ENCODE results near the gene DCAF10. TPM values are rescaled to one million over a fixed set of nuclear protein-coding genes. Genes with fewer than 3 reads are reported as not detected.
"Not testable (repeated sequence)": the region's sequence is repeated elsewhere in the genome, so short reads cannot be mapped to it uniquely, and the experiment has no call there.

The DCAF10 gene
- polyA plus RNA-seq, 1 donor = 24.1 TPM

DNA sequence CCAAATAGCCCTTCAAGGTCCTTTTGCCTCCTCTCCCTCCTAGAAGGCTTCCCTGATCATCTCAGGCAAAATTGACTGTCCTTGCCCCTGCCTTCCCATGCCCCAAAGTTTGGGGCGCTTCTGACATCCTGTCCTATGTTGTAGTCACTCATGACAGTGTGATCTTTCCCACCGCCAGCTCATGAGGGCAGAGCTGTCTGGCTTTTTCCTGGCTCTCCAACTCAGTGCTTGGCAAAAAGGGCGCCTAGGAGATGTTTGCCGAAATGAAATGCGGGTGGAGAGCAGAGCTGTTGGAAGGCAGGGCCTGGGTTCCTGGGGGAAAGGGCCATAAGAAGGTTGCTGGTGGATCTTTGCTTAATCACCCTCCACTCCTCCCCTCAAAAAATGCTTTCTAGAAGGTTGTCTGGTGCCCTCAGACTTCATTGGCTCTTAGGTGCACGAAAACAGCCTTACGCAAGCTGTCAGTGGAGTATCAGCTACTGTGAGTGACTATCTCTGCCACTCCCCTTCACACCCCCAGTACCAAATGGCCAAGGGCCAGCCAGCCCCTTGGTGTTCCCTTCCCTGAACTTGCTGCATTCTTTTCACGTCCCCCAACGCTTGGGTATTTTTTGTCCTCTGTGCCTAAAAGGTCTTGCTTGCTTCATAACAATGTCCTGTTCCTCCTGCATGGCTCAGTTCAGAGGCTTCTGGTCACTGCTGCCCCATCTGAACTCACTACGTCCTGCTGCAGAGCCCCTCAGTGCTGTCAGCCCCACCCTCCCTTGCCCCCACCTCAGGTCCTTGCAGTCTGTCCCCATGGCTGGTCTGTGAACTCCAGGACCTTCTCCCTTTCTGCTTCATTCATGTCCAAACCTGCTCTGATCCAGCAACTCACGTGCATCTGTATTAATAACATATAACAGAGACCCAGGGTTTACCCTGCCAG is 106.0 kb downstream of the DCAF10 start:
- no peaks in the 10 kb centered on the region for H3K9me3 ChIP-seq (ENCODE audit: control insufficient read depth, low read depth, low read length)
- no CpG with 5 or more reads among the region's 11 CpGs for WGBS (ENCODE audit: insufficient coverage, low lambda C conversion rate)
- no peak for DNase-seq
- no peaks in the 10 kb centered on the region for H3K27me3 ChIP-seq (ENCODE audit: control insufficient read depth, insufficient read depth, low read length)
- H3K4me1 ChIP-seq (ENCODE audit: control insufficient read depth, insufficient read depth, low read length) = peaks cover 9% of the 10 kb centered on the region
- H3K36me3 ChIP-seq (ENCODE audit: control insufficient read depth, insufficient read depth, low read length) = no peaks in the 10 kb centered on the region
- no peak overlapping the region for H3K27ac ChIP-seq (ENCODE audit: low read length)
- no peak overlapping the region for H3K4me3 ChIP-seq (ENCODE audit: low read length)

DNA sequence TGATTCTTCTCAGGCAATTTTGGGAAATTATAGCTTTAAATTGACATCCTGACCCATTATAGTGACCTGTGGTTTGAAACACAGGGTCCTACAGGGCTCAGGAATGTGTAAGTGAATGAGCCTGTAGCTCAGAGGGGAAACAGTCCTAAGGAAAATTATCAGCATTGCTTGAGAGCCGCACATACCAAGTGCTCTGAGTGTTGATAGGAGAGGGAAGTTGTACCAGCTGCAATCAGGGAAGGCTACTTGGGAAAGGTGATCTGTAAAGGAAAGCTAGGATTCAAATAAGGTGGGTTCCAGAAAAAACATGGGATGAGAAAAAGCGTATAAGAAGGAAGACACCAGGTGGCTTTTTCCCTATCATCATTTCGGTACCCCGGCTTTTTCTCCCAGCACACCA is 107.7 kb downstream of the DCAF10 start:
- peaks cover 9% of the 10 kb centered on the region for H3K4me1 ChIP-seq (ENCODE audit: control insufficient read depth, insufficient read depth, low read length)

DNA sequence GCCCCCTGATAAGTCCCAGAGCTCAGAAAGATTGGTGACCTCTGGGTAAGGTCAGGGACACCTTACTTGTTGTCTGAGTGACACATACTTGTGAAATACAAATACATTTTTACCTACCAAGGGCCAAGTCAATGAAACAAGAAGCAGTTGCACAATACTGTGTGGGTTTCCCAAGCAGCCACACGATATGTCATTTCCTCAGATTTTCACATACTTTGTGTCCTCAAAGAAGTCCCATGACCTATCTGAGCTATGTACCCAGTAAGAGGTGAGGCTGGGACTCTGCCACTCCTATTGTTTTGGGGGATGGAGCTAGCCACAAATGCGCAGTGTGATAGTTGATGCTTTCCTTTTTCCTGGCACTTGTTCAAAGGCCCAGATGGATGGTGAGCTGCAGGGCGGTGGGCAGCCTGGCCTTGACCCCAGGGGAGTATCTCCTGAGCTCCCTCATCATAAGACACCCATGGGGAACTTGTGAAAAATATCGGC is 108.1 kb downstream of the DCAF10 start:
- H3K4me3 ChIP-seq (ENCODE audit: low read length) = no peak overlapping the region
- H3K27ac ChIP-seq (ENCODE audit: low read length) = no peak overlapping the region
- no CpG with 5 or more reads among the region's 4 CpGs for WGBS (ENCODE audit: insufficient coverage, low lambda C conversion rate)
- no peaks in the 10 kb centered on the region for H3K36me3 ChIP-seq (ENCODE audit: control insufficient read depth, insufficient read depth, low read length)
- no peaks in the 10 kb centered on the region for H3K27me3 ChIP-seq (ENCODE audit: control insufficient read depth, insufficient read depth, low read length)
- H3K9me3 ChIP-seq (ENCODE audit: control insufficient read depth, low read depth, low read length) = no peaks in the 10 kb centered on the region
- peak in 1 of 2 donors; percentile 55 for DNase-seq
- peaks cover 9% of the 10 kb centered on the region for H3K4me1 ChIP-seq (ENCODE audit: control insufficient read depth, insufficient read depth, low read length)

More for the DNA sequence above, 107.7 kb downstream of the DCAF10 start:
- Histone ChIP-seq H3K27ac (ENCODE audit: low read length) (no peak overlapping the region), H3K4me3 (ENCODE audit: low read length) (no peak overlapping the region), H3K27me3 (ENCODE audit: control insufficient read depth, insufficient read depth, low read length) (no peaks in the 10 kb centered on the region), H3K36me3 (ENCODE audit: control insufficient read depth, insufficient read depth, low read length) (no peaks in the 10 kb centered on the region), H3K9me3 (ENCODE audit: control insufficient read depth, low read depth, low read length) (no peaks in the 10 kb centered on the region)
- no peak for DNase-seq
- 30% methylated on average over 2 of the region's 4 CpGs for WGBS (ENCODE audit: insufficient coverage, low lambda C conversion rate)

DNA sequence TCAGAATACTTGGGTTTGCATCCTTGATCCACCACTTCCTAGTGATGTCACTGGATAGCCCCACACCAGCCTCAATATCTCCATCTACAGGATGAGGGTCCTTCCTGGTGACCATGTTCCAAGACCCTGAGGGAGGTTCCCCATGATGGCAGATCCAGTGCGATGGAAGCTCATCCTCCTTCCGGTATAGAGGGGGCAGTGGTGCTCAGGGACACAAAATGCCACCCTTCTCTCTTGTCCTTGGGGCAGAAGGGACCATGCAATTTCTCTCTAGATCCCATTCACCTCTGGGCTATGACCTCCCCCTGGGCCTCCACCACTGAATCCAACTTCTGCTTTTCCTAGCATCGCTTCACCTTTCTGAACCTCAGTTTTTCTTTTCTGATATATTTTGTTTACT is 108.7 kb downstream of the DCAF10 start:
- no peak for DNase-seq
- no CpG with 5 or more reads among the region's 3 CpGs for WGBS (ENCODE audit: insufficient coverage, low lambda C conversion rate)
- Histone ChIP-seq H3K27me3 (ENCODE audit: control insufficient read depth, insufficient read depth, low read length) (no peaks in the 10 kb centered on the region), H3K9me3 (ENCODE audit: control insufficient read depth, low read depth, low read length) (no peaks in the 10 kb centered on the region), H3K36me3 (ENCODE audit: control insufficient read depth, insufficient read depth, low read length) (peaks cover 2% of the 10 kb centered on the region), H3K4me1 (ENCODE audit: control insufficient read depth, insufficient read depth, low read length) (peaks cover 9% of the 10 kb centered on the region), H3K4me3 (ENCODE audit: low read length) (no peak overlapping the region), H3K27ac (ENCODE audit: low read length) (no peak overlapping the region)

DNA sequence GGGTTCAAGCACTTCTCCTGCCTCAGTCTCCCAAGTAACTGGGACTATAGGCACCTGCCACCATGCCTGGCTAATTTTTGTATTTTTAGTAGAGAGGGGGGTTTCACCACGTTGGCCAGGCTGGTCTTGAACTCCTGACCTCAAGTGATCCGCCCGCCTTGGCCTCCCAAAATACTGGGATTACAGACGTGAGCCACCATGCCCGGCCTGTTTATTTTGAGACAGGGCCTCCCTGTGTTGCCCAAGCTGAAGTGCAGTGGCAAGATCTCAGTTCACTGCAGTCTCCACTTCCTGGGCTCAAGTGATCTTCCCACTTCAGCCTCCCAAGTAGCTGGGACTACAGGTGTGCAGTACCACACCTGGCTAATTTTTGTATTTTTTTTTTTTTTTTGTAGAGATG is 109.2 kb downstream of the DCAF10 start:
- not testable (repeated sequence) for H3K27ac ChIP-seq (ENCODE audit: low read length); H3K4me1 ChIP-seq (ENCODE audit: control insufficient read depth, insufficient read depth, low read length); DNase-seq; H3K36me3 ChIP-seq (ENCODE audit: control insufficient read depth, insufficient read depth, low read length); H3K9me3 ChIP-seq (ENCODE audit: control insufficient read depth, low read depth, low read length); H3K27me3 ChIP-seq (ENCODE audit: control insufficient read depth, insufficient read depth, low read length); H3K4me3 ChIP-seq (ENCODE audit: low read length)
- no CpG with 5 or more reads among the region's 5 CpGs for WGBS (ENCODE audit: insufficient coverage, low lambda C conversion rate)

DNA sequence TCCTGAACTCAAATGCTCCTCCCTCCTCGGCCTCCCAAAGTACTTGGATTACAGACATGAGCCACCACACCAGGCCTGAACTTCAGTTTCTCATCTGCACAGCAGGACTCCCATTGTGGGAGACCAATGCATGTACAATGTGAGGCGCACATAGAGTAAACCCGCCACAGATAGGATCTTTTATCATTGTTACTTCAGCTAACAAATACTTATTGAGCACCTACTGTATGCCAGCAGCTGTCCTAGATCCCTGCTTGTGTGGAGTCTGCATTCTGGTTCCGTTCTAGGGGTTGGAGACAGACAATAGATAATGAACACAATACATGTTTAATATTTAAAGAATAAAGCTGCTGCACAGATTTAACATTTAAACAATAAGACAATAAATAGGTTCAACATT is 109.7 kb downstream of the DCAF10 start:
- no peak overlapping the region for H3K4me3 ChIP-seq (ENCODE audit: low read length)
- no peaks in the 10 kb centered on the region for H3K9me3 ChIP-seq (ENCODE audit: control insufficient read depth, low read depth, low read length)
- no peak overlapping the region for H3K27ac ChIP-seq (ENCODE audit: low read length)
- WGBS (ENCODE audit: insufficient coverage, low lambda C conversion rate) = no CpG with 5 or more reads among the region's 4 CpGs
- H3K27me3 ChIP-seq (ENCODE audit: control insufficient read depth, insufficient read depth, low read length) = no peaks in the 10 kb centered on the region
- DNase-seq = peak in 1 of 2 donors; percentile 0
- peaks cover 2% of the 10 kb centered on the region for H3K36me3 ChIP-seq (ENCODE audit: control insufficient read depth, insufficient read depth, low read length)
- H3K4me1 ChIP-seq (ENCODE audit: control insufficient read depth, insufficient read depth, low read length) = peaks cover under 1% of the 10 kb centered on the region

DNA sequence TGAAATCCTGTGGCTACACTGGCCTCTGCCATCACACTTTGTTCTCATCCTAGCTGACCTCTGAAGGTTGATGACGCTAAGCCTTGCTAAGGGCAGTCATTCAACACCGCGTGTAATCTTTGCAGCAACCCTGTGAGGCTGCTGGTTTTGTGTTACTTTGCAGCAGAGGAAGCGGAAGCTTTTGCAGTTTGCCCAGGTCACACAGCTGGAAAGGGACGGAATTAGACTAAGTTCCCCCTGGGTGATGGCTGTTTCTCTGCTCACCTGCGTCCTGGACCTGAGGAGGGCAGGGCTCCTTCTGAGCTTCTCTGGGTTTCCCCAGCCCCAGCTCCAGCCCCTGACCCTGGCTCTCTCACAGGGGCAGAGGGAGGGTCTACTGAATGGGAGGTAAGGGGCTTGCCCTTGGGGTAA is 110.7 kb downstream of the DCAF10 start:
- no peaks in the 10 kb centered on the region for H3K9me3 ChIP-seq (ENCODE audit: control insufficient read depth, low read depth, low read length)
- no peak overlapping the region for H3K4me3 ChIP-seq (ENCODE audit: low read length)
- no peaks in the 10 kb centered on the region for H3K27me3 ChIP-seq (ENCODE audit: control insufficient read depth, insufficient read depth, low read length)
- H3K36me3 ChIP-seq (ENCODE audit: control insufficient read depth, insufficient read depth, low read length) = peaks cover 2% of the 10 kb centered on the region
- H3K27ac ChIP-seq (ENCODE audit: low read length) = no peak overlapping the region
- WGBS (ENCODE audit: insufficient coverage, low lambda C conversion rate) = no CpG with 5 or more reads among the region's 6 CpGs
- DNase-seq = no peak
- H3K4me1 ChIP-seq (ENCODE audit: control insufficient read depth, insufficient read depth, low read length) = no peaks in the 10 kb centered on the region

DNA sequence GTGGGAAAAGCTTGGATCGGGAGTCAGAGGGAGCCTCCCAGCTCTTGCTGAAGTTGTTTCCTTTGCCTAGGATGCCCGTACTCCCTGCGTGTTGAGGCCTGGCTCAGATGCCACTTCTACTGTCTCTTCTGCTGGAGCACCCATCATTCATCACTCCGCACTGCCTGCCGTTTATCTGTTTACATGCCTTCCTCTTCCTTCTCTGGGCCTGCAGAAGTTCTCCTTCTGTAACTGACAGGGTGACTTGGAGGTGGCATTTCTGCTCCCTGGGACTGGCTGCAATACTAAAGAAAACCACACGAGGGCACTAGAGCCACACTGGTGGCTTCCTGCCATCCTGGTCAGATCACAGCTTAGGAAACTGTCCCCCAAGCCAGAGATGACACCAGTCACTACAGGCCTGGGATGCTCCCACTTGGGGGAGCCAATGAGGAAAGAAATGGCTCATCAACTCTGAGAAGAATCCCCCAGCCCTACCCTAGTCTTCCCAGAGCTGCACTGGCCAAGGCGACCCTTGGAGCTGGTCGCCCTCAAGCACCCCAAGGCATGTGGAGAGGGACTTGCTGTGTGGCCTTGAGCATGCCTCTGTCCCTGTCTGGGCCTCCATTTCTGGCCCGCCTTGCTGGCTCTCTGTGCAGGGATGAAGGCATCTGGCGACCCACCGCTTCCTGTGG is 113.0 kb downstream of the DCAF10 start:
- Histone ChIP-seq H3K27ac (ENCODE audit: low read length) (no peak overlapping the region), H3K4me3 (ENCODE audit: low read length) (no peak overlapping the region), H3K27me3 (ENCODE audit: control insufficient read depth, insufficient read depth, low read length) (no peaks in the 10 kb centered on the region), H3K4me1 (ENCODE audit: control insufficient read depth, insufficient read depth, low read length) (no peaks in the 10 kb centered on the region), H3K36me3 (ENCODE audit: control insufficient read depth, insufficient read depth, low read length) (peaks cover 23% of the 10 kb centered on the region), H3K9me3 (ENCODE audit: control insufficient read depth, low read depth, low read length) (no peaks in the 10 kb centered on the region)
- WGBS (ENCODE audit: insufficient coverage, low lambda C conversion rate) = no CpG with 5 or more reads among the region's 11 CpGs
- peak; percentile 71 to 81 for DNase-seq

DNA sequence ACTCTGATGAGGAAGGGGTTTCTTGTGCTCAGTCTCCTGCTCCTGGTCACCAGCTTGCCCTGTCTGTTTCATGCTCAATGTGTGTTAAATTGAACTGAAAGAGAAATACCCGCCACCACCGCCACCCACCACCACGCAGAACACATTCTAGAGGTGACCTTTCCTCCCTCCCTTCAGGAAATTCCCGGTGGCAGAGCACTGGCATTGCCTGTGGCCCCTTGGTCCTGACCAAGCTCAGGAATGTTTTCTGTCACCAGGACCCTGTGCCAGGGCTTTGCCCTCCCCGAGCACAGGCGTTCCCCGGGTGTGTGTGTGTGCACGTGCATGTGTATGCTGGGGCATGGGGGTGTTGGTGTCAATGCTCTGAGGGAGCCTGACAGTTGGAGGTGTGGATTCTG is 113.6 kb downstream of the DCAF10 start:
- no CpG with 5 or more reads among the region's 8 CpGs for WGBS (ENCODE audit: insufficient coverage, low lambda C conversion rate)
- Histone ChIP-seq H3K9me3 (ENCODE audit: control insufficient read depth, low read depth, low read length) (no peaks in the 10 kb centered on the region), H3K4me1 (ENCODE audit: control insufficient read depth, insufficient read depth, low read length) (no peaks in the 10 kb centered on the region), H3K27me3 (ENCODE audit: control insufficient read depth, insufficient read depth, low read length) (no peaks in the 10 kb centered on the region), H3K36me3 (ENCODE audit: control insufficient read depth, insufficient read depth, low read length) (peaks cover 28% of the 10 kb centered on the region), H3K4me3 (ENCODE audit: low read length) (no peak overlapping the region), H3K27ac (ENCODE audit: low read length) (no peak overlapping the region)
- DNase-seq = no peak

DNA sequence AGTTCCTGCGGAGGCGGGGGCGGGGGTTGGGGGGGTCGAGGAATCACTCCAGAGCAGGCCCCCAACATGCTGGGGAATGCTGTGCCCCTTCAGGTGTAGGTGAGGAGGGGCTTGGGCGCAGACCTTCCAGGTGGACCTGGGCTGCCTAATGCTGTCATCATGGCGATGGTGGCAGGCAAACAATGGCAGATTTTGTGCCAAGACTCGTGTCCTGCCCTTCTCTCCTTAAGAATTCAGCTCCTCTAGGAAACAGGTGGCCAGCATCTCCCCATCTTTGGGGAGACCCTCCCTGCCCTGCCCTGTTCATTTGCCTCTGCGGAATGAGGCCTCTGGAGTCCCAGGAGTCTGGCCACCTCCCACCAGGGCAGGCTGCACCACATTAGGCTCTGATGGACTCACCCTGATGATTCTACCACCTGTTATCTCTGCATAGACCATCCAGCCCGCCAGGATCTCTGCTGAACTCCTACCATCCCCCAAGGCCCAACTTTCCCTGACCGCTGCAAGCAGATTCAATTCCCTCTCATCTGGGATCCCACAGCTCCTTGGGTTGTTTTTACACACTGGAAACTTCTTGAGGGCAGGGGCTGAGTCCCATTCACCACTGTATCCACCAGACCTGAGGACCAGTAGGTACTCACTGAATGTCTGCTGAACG is 114.2 kb downstream of the DCAF10 start:
- no peak overlapping the region for H3K4me3 ChIP-seq (ENCODE audit: low read length)
- no peak for DNase-seq
- no peaks in the 10 kb centered on the region for H3K27me3 ChIP-seq (ENCODE audit: control insufficient read depth, insufficient read depth, low read length)
- H3K36me3 ChIP-seq (ENCODE audit: control insufficient read depth, insufficient read depth, low read length) = peaks cover 33% of the 10 kb centered on the region
- no peaks in the 10 kb centered on the region for H3K9me3 ChIP-seq (ENCODE audit: control insufficient read depth, low read depth, low read length)
- H3K4me1 ChIP-seq (ENCODE audit: control insufficient read depth, insufficient read depth, low read length) = no peaks in the 10 kb centered on the region
- no peak overlapping the region for H3K27ac ChIP-seq (ENCODE audit: low read length)
- WGBS (ENCODE audit: insufficient coverage, low lambda C conversion rate) = no CpG with 5 or more reads among the region's 11 CpGs

Measured in large intestine (tissue), 3 donors.